HT-29 (cell line): ENCODE results near the gene MBTPS2. TPM values are rescaled to one million over a fixed set of nuclear protein-coding genes. Genes with fewer than 3 reads are reported as not detected.

ENCODE experiments used
- DNase-seq: peaks from one replicate; pipeline ENCODE4 v3.0.0-alpha.2; 2015; ENCODE audit warnings: low spot score
- small RNA-seq: library from RNA; depleted of rRNA; stranded (forward); fragments of <200 nt; gene quantifications from one replicate; pipeline ENCODE3, GENCODE V24; 2014
- total RNA-seq: library from RNA; depleted of rRNA; stranded (reverse); fragments of >200 nt; shearing (Covaris generic); gene quantifications from 2 replicates; pipeline ENCODE4 v1.2.3, GENCODE V29; 2014; rRNA removed

Gene MBTPS2
- total RNA-seq, 1 experiment from 2014 or later, result 1.7 TPM

GRCh38 chrX:21934414-21934813 is 95.0 kb downstream of the MBTPS2 start:
- no peak for DNase-seq

Small RNA genes lying within 50 kb of the gene (small RNA-seq; reads per million reads assigned to genes)
- gene U73479.1, result not detected

Other genes starting within 250 kb of the MBTPS2 start
- gene KLHL34, start 181.3 kb upstream of the MBTPS2 start, total RNA-seq, result not detected in 2 replicates
- gene SMPX, start 81.5 kb upstream of the MBTPS2 start, total RNA-seq, result not detected in 2 replicates
- 1.1 and 2.0 TPM in 2 replicates for gene YY2, start 16.4 kb downstream of the MBTPS2 start, total RNA-seq
- gene SMS, start 101.1 kb downstream of the MBTPS2 start, total RNA-seq, result 134 and 173 TPM in 2 replicates
- 0.10 and 0.18 TPM in 2 replicates for gene PHEX, start 192.7 kb downstream of the MBTPS2 start, total RNA-seq